ENCODE results near the gene EXOC1L. TPM values are rescaled to one million over a fixed set of nuclear protein-coding genes. Genes with fewer than 3 reads are reported as not detected.

Gene EXOC1L
- total RNA-seq, 1 experiment from 2014 or later = not detected

DNA sequence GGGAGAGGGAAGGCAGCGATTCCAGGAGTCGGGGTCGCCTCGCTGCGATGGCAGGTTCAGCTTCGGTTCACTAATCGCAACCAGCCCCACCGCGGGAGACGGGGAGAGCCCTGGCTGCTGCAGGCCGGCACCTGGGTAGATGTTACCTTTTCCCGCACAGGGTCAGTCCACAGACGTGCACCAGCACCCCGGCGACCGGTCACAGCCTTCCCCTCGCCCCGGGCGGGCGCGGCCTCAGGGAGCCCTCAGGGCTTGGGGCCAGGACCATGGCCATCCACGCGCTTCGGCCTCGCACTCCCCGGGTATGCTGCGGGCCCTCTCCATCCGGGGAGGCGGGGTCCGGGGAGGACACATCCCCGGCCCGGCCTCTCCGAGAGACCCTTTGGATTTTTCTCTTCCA lies 26.1 kb upstream of the EXOC1L start (continued):
- TF ChIP-seq, protein P1, sequence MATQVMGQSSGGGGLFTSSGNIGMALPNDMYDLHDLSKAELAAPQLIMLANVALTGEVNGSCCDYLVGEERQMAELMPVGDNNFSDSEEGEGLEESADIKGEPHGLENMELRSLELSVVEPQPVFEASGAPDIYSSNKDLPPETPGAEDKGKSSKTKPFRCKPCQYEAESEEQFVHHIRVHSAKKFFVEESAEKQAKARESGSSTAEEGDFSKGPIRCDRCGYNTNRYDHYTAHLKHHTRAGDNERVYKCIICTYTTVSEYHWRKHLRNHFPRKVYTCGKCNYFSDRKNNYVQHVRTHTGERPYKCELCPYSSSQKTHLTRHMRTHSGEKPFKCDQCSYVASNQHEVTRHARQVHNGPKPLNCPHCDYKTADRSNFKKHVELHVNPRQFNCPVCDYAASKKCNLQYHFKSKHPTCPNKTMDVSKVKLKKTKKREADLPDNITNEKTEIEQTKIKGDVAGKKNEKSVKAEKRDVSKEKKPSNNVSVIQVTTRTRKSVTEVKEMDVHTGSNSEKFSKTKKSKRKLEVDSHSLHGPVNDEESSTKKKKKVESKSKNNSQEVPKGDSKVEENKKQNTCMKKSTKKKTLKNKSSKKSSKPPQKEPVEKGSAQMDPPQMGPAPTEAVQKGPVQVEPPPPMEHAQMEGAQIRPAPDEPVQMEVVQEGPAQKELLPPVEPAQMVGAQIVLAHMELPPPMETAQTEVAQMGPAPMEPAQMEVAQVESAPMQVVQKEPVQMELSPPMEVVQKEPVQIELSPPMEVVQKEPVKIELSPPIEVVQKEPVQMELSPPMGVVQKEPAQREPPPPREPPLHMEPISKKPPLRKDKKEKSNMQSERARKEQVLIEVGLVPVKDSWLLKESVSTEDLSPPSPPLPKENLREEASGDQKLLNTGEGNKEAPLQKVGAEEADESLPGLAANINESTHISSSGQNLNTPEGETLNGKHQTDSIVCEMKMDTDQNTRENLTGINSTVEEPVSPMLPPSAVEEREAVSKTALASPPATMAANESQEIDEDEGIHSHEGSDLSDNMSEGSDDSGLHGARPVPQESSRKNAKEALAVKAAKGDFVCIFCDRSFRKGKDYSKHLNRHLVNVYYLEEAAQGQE (IDR thresholded peaks at IDR 0.05; ENCODE audit: low read depth) = no peak
- TF ChIP-seq CBX3 (IDR thresholded peaks at IDR 0.05; ENCODE audit: low read depth) (no peak), ZFX (IDR thresholded peaks at IDR 0.05) (no peak)
- TF ChIP-seq, protein P2, sequence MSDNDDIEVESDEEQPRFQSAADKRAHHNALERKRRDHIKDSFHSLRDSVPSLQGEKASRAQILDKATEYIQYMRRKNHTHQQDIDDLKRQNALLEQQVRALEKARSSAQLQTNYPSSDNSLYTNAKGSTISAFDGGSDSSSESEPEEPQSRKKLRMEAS (IDR thresholded peaks at IDR 0.05) = no peak

DNA sequence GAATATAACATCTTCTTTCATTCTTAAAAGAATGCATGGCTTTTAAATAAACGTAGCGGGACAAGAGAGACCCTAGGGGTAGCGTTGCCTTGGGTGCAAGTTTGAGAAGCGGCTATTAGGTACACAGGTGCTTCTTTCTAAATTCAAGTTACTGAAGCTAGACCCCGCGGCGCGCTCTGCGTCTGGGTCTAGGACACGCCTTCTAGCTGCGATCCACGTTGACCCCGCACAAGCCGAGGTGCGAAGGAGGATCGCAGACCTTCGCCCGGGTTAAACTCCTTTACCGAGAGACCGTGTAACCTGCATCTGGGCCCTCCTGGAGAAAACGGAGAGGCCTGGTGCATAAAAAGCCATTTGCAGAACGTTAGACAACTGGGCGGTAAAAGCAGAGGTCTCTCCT lies 25.5 kb upstream of the EXOC1L start:
- H2AFZ ChIP-seq (ENCODE audit: low read depth, low read length, poor library complexity, severe bottlenecking) = no peak overlapping the region
- H3K9ac ChIP-seq (ENCODE audit: low read length) = no peak overlapping the region
- no peak overlapping the region for H3K4me3 ChIP-seq (replicated peaks in 1 of 2; ENCODE audit: low read depth in 1 of 2, low read length in 2 of 2)
- ATAC-seq (no peak), DNase-seq (ENCODE audit: low read depth, low spot score) (no peak)
- BruUV-seq (replicated peaks) = no TSS peak
- no peak overlapping the region for H3K4me2 ChIP-seq (ENCODE audit: low read length)
- ChIA-PET POLR2A (no interaction called here), CTCF (no interaction called here), RAD21 (ENCODE audit: low non-redundant PET in 1 of 2, low total read pairs in 2 of 2, uncharacterized antibody in 2 of 2, unreplicated experiment in 2 of 2) (no interaction called here)
- H3K4me1 ChIP-seq (ENCODE audit: control insufficient read depth in 1 of 2, insufficient read depth in 2 of 2, low read length in 2 of 2) = peaks cover 0 to 8% of the 10 kb centered on the region in 2 experiments; a peak in 2 of 4 replicates
- no peaks in the 10 kb centered on the region for H4K20me1 ChIP-seq (ENCODE audit: insufficient read depth)
- no peaks in the 10 kb centered on the region for H3K9me3 ChIP-seq (ENCODE audit: control insufficient read depth in 1 of 2, insufficient read depth in 1 of 2, low read depth in 1 of 2, low read length in 2 of 2)
- H3K79me2 ChIP-seq (ENCODE audit: insufficient read depth, low read length) = no peaks in the 10 kb centered on the region
- no peaks in the 10 kb centered on the region for H3K36me3 ChIP-seq (ENCODE audit: control insufficient read depth in 1 of 2, insufficient read depth in 2 of 2, low read length in 2 of 2)
- intact Hi-C loops (cut with micrococcal nuclease) = no loop called here
- no peak overlapping the region for H3K27ac ChIP-seq (ENCODE audit: low read depth, low read length)
- H3K27me3 ChIP-seq (ENCODE audit: insufficient read depth, low read length) = no peaks in the 10 kb centered on the region
- TF ChIP-seq, protein P3, sequence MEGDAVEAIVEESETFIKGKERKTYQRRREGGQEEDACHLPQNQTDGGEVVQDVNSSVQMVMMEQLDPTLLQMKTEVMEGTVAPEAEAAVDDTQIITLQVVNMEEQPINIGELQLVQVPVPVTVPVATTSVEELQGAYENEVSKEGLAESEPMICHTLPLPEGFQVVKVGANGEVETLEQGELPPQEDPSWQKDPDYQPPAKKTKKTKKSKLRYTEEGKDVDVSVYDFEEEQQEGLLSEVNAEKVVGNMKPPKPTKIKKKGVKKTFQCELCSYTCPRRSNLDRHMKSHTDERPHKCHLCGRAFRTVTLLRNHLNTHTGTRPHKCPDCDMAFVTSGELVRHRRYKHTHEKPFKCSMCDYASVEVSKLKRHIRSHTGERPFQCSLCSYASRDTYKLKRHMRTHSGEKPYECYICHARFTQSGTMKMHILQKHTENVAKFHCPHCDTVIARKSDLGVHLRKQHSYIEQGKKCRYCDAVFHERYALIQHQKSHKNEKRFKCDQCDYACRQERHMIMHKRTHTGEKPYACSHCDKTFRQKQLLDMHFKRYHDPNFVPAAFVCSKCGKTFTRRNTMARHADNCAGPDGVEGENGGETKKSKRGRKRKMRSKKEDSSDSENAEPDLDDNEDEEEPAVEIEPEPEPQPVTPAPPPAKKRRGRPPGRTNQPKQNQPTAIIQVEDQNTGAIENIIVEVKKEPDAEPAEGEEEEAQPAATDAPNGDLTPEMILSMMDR (IDR thresholded peaks at IDR 0.05 in 2 of 3, conservative IDR thresholded peaks at IDR 0.05 in 1 of 3; ENCODE audit: borderline replicate concordance in 1 of 3, insufficient read depth in 1 of 3, low read depth in 2 of 3, low read length in 2 of 3) = no peak
- no peak for TF ChIP-seq POLR2AphosphoS5 (IDR thresholded peaks at IDR 0.05; ENCODE audit: low read depth, low read length)
- TF ChIP-seq, protein P4, sequence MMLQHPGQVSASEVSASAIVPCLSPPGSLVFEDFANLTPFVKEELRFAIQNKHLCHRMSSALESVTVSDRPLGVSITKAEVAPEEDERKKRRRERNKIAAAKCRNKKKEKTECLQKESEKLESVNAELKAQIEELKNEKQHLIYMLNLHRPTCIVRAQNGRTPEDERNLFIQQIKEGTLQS (IDR thresholded peaks at IDR 0.05) = no peak
- no peak for TF ChIP-seq EZH2 (IDR thresholded peaks at IDR 0.05)
- no peak for TF ChIP-seq JUND (IDR thresholded peaks at IDR 0.05)
- no peak for TF ChIP-seq ZNF274 (IDR thresholded peaks at IDR 0.05; ENCODE audit: low read depth, low read length)
- no peak for TF ChIP-seq SP1 (IDR thresholded peaks at IDR 0.05; ENCODE audit: low read depth)
- TF ChIP-seq, protein P2 (IDR thresholded peaks at IDR 0.05) = no peak
- H3K9me2 ChIP-seq (ENCODE audit: insufficient read depth) = no peaks in the 10 kb centered on the region; the same call in 1 of the 2 replicates

Measured in HCT116 (cell line).